Neural cell (in vitro differentiated cells): ENCODE measurements around the gene MAP4K4. TPM values are rescaled to one million over a fixed set of nuclear protein-coding genes. Genes with fewer than 3 reads are reported as not detected.

ENCODE experiments used
- H2AFZ ChIP-seq: fragments of 200-600, 300-800 bp; sonication (generic), shearing (Covaris generic); 2 replicates; pipeline ENCODE4 v1.6.0; 2014; ENCODE audit warnings: low read depth, mild to moderate bottlenecking, antibody characterized with exemption, low read length, moderate library complexity
- H3F3A ChIP-seq: fragments of 200-600 bp; shearing (Covaris generic); 2 replicates; pipeline ENCODE4 v1.6.1; 2016; ENCODE audit warnings: mild to moderate bottlenecking, moderate library complexity, mixed read lengths, antibody characterized with exemption, low read length; ENCODE audit not compliant: insufficient read depth, poor library complexity, severe bottlenecking
- H3K27ac ChIP-seq: fragments of 200-600, 300-800 bp; sonication (generic), shearing (Covaris generic); 2 replicates; pipeline ENCODE4 v1.5.1; 2014; ENCODE audit warnings: mild to moderate bottlenecking, low read length, moderate library complexity
- H3K27me3 ChIP-seq: fragments of 300-800, 200-600 bp; sonication (generic), shearing (Covaris generic); 2 replicates; pipeline ENCODE4 v1.6.0; 2014; ENCODE audit warnings: mild to moderate bottlenecking, low read depth, low read length, moderate library complexity; ENCODE audit not compliant: insufficient read depth
- H3K36me3 ChIP-seq: fragments of 300-800, 200-600 bp; sonication (generic), shearing (Covaris generic); 2 replicates; pipeline ENCODE4 v1.5.1; 2014; ENCODE audit warnings: mild to moderate bottlenecking, antibody characterized with exemption, low read length, moderate library complexity; ENCODE audit not compliant: insufficient read depth
- H3K4me2 ChIP-seq: fragments of 300-800, 200-600 bp; sonication (generic), shearing (Covaris generic); 2 replicates; pipeline ENCODE4 v1.6.0; 2014; ENCODE audit warnings: mild to moderate bottlenecking, low read length
- H3K4me3 ChIP-seq: fragments of 300-800, 200-600 bp; sonication (generic), shearing (Covaris generic); 2 replicates; pipeline ENCODE4 v1.5.1; 2014; ENCODE audit warnings: mild to moderate bottlenecking, low read length, moderate library complexity
- H3K79me2 ChIP-seq: fragments of 200-600 bp; shearing (Covaris generic); replicated peaks from 2 replicates; pipeline ENCODE4 v1.6.0; 2014; ENCODE audit warnings: mild to moderate bottlenecking, low read length, moderate library complexity; ENCODE audit not compliant: insufficient read depth
- H3K9ac ChIP-seq: fragments of 300-800, 200-600 bp; sonication (generic), shearing (Covaris generic); 2 replicates; pipeline ENCODE4 v1.6.1; 2016; ENCODE audit warnings: mild to moderate bottlenecking, low read length, mixed read lengths
- H3K9me2 ChIP-seq: fragments of 200-600 bp; shearing (Covaris generic); 2 replicates; pipeline ENCODE4 v1.6.1; 2016; ENCODE audit warnings: mild to moderate bottlenecking, low read length, mixed read lengths; ENCODE audit not compliant: insufficient read depth
- H3K9me3 ChIP-seq: fragments of 200-600, 300-800 bp; sonication (generic), shearing (Covaris generic); 2 replicates; pipeline ENCODE4 v1.6.1; 2016; ENCODE audit warnings: mild to moderate bottlenecking, mixed run types, low read length, moderate library complexity, mixed read lengths
- H4K20me1 ChIP-seq: fragments of 200-600 bp; shearing (Covaris generic); 2 replicates; pipeline ENCODE4 v1.6.1; 2016; ENCODE audit warnings: mild to moderate bottlenecking, mixed run types; ENCODE audit not compliant: insufficient read depth
- CTCF ChIP-seq: fragments of 450-650 bp; IDR thresholded peaks from 2 replicates; pipeline ENCODE4 v1.5.1; 2014; ENCODE audit warnings: antibody characterized with exemption, mild to moderate bottlenecking, moderate library complexity; ENCODE audit not compliant: poor library complexity, severe bottlenecking
- EP300 ChIP-seq: fragments of 450-650 bp; conservative IDR thresholded peaks from 2 replicates; pipeline ENCODE4 v1.6.1; 2014; ENCODE audit warnings: antibody characterized with exemption, mild to moderate bottlenecking, moderate library complexity; ENCODE audit not compliant: poor library complexity, severe bottlenecking
- EZH2 ChIP-seq: fragments of 200-600, 300-800 bp; shearing (Covaris generic), sonication (generic); IDR thresholded peaks from 2 replicates; pipeline ENCODE4 v1.6.1; 2014; ENCODE audit warnings: antibody characterized with exemption, low read length, borderline replicate concordance, mild to moderate bottlenecking; ENCODE audit not compliant: insufficient read depth, poor library complexity, severe bottlenecking
- MXI1 ChIP-seq: fragments of 450-650 bp; conservative IDR thresholded peaks from 2 replicates; pipeline ENCODE4 v1.6.1; 2014; ENCODE audit warnings: antibody characterized with exemption, mild to moderate bottlenecking; ENCODE audit not compliant: poor library complexity, severe bottlenecking
- POLR2AphosphoS5 ChIP-seq: IDR thresholded peaks from 2 replicates; pipeline ENCODE4 v1.6.1; 2012
- RAD21 ChIP-seq: fragments of 450-650 bp; conservative IDR thresholded peaks from 2 replicates; pipeline ENCODE4 v1.6.1; 2014; ENCODE audit warnings: antibody characterized with exemption, mild to moderate bottlenecking, moderate library complexity
- REST ChIP-seq: IDR thresholded peaks from 2 replicates; pipeline ENCODE4 v1.6.1; 2012; ENCODE audit warnings: borderline replicate concordance
- SMC3 ChIP-seq: fragments of 450-650 bp; conservative IDR thresholded peaks from 2 replicates; pipeline ENCODE4 v1.6.1; 2014; ENCODE audit warnings: antibody characterized with exemption, mild to moderate bottlenecking, moderate library complexity; ENCODE audit not compliant: poor library complexity
- TAF1 ChIP-seq: IDR thresholded peaks from 2 replicates; pipeline ENCODE4 v1.6.1; 2012; ENCODE audit warnings: low read depth
- polyA plus RNA-seq: library from polyadenylated mRNA; depleted of rRNA; stranded (reverse); fragments of >200 nt; gene quantifications from 2 replicates; pipeline ENCODE4 v1.2.3, GENCODE V29; 2014

The MAP4K4 gene
- polyA plus RNA-seq, 1 donor from 2014 or later, result 125 TPM

- no peak overlapping the region for H3K4me2 ChIP-seq
- no peaks in the 10 kb centered on the region for H3K27me3 ChIP-seq
- TF ChIP-seq MXI1 (no peak), CTCF (no peak), RAD21 (no peak), SMC3 (no peak), EZH2 (no peak), TAF1 (no peak), REST (no peak), EP300 (no peak), POLR2AphosphoS5 (no peak)
- H3K9me2 ChIP-seq, result no peaks in the 10 kb centered on the region
- no peak overlapping the region for H3K4me3 ChIP-seq
- H3K79me2 ChIP-seq, result peaks cover 7% of the 10 kb centered on the region
- H3K9ac ChIP-seq, result no peak overlapping the region
- H3K27ac ChIP-seq, result no peak overlapping the region
- no peak overlapping the region for H2AFZ ChIP-seq
- no peaks in the 10 kb centered on the region for H3F3A ChIP-seq
- H3K36me3 ChIP-seq, result peaks cover 14% of the 10 kb centered on the region
- H4K20me1 ChIP-seq, result no peaks in the 10 kb centered on the region
- H3K9me3 ChIP-seq, result no peaks in the 10 kb centered on the region
These were observed 151.4 kb downstream of the MAP4K4 start for GRCh38 chr2:101848769-101849410.

- TF ChIP-seq TAF1 (no peak), EZH2 (no peak), REST (no peak), EP300 (no peak), MXI1 (no peak), SMC3 (no peak), RAD21 (no peak), CTCF (no peak), POLR2AphosphoS5 (no peak)
- H2AFZ ChIP-seq, result no peak overlapping the region
- H3K4me3 ChIP-seq, result no peak overlapping the region
- no peaks in the 10 kb centered on the region for H3K9me2 ChIP-seq
- H3K79me2 ChIP-seq, result peaks cover 7% of the 10 kb centered on the region
- no peaks in the 10 kb centered on the region for H3F3A ChIP-seq
- H3K27me3 ChIP-seq, result no peaks in the 10 kb centered on the region
- H3K27ac ChIP-seq, result no peak overlapping the region
- H4K20me1 ChIP-seq, result no peaks in the 10 kb centered on the region
- peaks cover 7% of the 10 kb centered on the region for H3K36me3 ChIP-seq
- no peaks in the 10 kb centered on the region for H3K9me3 ChIP-seq
- no peak overlapping the region for H3K4me2 ChIP-seq
- no peak overlapping the region for H3K9ac ChIP-seq
These were observed 152.9 kb downstream of the MAP4K4 start for GRCh38 chr2:101850450-101850849.
